ENCODE measurements around the gene NCKAP5.

The NCKAP5 gene

DNA sequence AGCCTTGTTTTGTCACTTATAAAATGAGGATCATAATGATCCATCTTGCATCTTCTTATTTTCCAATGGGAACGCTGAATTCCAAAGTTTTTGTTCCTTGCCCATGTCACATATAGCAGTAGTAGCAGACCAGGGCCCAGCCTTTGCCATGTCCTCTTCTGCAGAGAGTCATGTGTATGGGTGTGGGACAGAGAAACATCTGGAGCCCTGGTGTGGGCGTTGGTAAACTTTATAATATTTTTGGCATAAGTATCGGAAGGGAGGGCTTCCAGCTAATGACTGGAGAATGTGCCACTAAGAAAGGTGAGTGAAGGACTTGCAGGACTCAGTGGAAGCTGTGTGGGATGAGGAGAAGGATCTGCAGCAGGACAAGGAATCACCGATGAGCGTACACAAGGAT lies 157.2 kb downstream of the NCKAP5 start:
- Histone ChIP-seq H3K9me3 (no peaks in the 10 kb centered on the region), H3K4me3 (ENCODE audit: low read depth in 1 of 2, low read length in 1 of 2) (no peak overlapping the region), H3K36me3 (no peaks in the 10 kb centered on the region), H3K27me3 (no peaks in the 10 kb centered on the region), H3K27ac (no peak overlapping the region), H3K4me1 (ENCODE audit: control insufficient read depth in 1 of 2, insufficient read depth in 1 of 2, low read depth in 1 of 2, low read length in 1 of 2) (no peaks in the 10 kb centered on the region)
- TF ChIP-seq CTCF (IDR thresholded peaks at IDR 0.05), result no peak

DNA sequence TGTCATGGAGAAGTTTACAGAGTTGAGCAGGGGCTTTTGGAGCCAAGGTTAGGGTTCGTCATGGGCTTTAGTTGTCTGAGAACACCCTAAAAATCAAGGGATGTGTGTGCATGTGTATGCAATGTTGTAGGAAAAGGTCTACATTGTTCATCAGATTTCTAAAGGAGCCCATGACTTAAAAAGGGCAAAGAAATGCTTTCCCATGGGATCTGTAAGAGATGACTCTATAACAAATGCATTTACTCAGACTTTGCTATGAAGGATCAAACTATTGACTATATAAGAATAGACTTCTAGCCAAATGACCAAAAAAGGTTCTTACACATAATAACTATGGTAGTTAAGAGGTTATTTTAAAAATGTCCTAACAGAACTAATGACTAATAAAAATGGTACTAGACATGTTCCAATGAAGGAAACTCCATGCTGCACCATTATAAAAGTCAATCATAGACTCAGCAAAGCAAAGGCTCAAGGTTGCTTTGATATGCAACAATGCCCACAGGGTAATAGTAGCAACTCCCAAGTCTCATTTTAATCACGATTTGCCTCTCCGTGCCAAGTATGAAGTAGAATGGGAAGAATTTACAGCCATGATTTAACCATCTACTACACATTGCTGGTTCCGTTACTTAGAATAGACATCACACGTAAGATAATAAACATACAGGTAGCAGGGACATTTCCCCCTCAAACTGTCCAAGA lies 158.5 kb downstream of the NCKAP5 start:
- Histone ChIP-seq H3K4me3 (ENCODE audit: low read depth in 1 of 2, low read length in 1 of 2) (no peak overlapping the region), H3K9me3 (no peaks in the 10 kb centered on the region), H3K27ac (no peak overlapping the region), H3K4me1 (ENCODE audit: control insufficient read depth in 1 of 2, insufficient read depth in 1 of 2, low read depth in 1 of 2, low read length in 1 of 2) (no peaks in the 10 kb centered on the region), H3K27me3 (no peaks in the 10 kb centered on the region), H3K36me3 (no peaks in the 10 kb centered on the region)
- no peak for TF ChIP-seq CTCF (IDR thresholded peaks at IDR 0.05)

- no peak for TF ChIP-seq CTCF (IDR thresholded peaks at IDR 0.05)
- no peaks in the 10 kb centered on the region for H3K4me1 ChIP-seq (ENCODE audit: control insufficient read depth in 1 of 2, insufficient read depth in 1 of 2, low read depth in 1 of 2, low read length in 1 of 2)
- no peaks in the 10 kb centered on the region for H3K9me3 ChIP-seq
- H3K27ac ChIP-seq, result no peak overlapping the region
- no peaks in the 10 kb centered on the region for H3K27me3 ChIP-seq
- H3K4me3 ChIP-seq (ENCODE audit: low read depth in 1 of 2, low read length in 1 of 2), result no peak overlapping the region
- H3K36me3 ChIP-seq, result no peaks in the 10 kb centered on the region
Observed at GRCh38 chr2:133408671-133409070, 159.6 kb downstream of the NCKAP5 start.

DNA sequence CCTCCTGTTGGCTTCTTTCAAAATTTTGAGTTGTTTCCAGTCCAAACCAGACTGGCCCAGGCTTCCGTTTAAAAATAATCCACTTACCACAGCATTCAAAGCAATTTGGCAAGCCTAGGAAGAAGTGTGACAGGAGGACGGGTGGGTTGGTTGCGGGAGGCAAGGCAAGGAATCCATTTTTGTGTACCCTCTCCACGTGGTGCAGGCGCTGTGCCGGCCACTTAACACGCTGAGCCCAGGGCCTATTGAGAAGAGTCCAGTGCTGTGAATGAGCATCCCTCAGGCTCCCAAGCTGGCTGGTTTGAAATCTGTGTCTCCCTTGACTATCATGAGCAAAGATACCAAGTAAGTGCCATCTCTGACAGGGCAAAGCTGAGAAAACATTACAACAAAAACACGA lies 160.9 kb downstream of the NCKAP5 start:
- no peaks in the 10 kb centered on the region for H3K27me3 ChIP-seq
- H3K4me3 ChIP-seq (ENCODE audit: low read depth in 1 of 2, low read length in 1 of 2), result no peak overlapping the region
- no peaks in the 10 kb centered on the region for H3K36me3 ChIP-seq
- no peak for TF ChIP-seq CTCF (IDR thresholded peaks at IDR 0.05)
- H3K9me3 ChIP-seq, result no peaks in the 10 kb centered on the region
- H3K4me1 ChIP-seq (ENCODE audit: control insufficient read depth in 1 of 2, insufficient read depth in 1 of 2, low read depth in 1 of 2, low read length in 1 of 2), result no peaks in the 10 kb centered on the region
- H3K27ac ChIP-seq, result no peak overlapping the region

DNA sequence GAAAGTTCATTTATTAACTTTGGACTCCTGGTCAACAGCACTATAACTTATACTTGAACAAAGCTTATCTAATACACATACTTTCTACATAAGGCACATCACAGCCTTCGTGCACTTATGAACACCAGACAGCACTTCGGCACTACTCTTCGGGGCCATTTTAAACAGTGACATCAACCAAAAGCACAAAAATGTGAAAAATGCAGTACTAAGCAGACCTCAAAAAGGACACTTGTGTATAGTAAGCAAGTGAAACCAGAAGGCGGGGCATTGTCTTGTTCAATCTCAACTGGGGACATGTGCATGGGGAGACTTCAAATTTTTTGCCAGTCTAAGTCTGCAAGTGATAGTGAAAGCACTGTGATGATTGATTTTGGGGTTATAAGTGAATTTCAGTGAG lies 163.0 kb downstream of the NCKAP5 start:
- H3K4me3 ChIP-seq (ENCODE audit: low read depth in 1 of 2, low read length in 1 of 2), result no peak overlapping the region
- H3K9me3 ChIP-seq, result no peaks in the 10 kb centered on the region
- H3K27me3 ChIP-seq, result no peaks in the 10 kb centered on the region
- no peaks in the 10 kb centered on the region for H3K4me1 ChIP-seq (ENCODE audit: control insufficient read depth in 1 of 2, insufficient read depth in 1 of 2, low read depth in 1 of 2, low read length in 1 of 2)
- TF ChIP-seq CTCF (IDR thresholded peaks at IDR 0.05), result no peak
- H3K27ac ChIP-seq, result no peak overlapping the region
- H3K36me3 ChIP-seq, result no peaks in the 10 kb centered on the region
